DND-41 (cell line): ENCODE data around the gene ISG20L2.

Experiments
- ATAC-seq: fragments of 200-7000 bp; cut with Tn5 transposase; 3 replicates; pipeline ENCODE4 v1.9.1; 2021; ENCODE audit warnings: low read depth; ENCODE audit not compliant: insufficient read depth
- DNase-seq: peaks from one replicate; pipeline ENCODE4 v3.0.0-alpha.2; 2020
- H2AFZ ChIP-seq: 2 replicates; pipeline ENCODE4 v1.6.0; 2012; ENCODE audit warnings: low read depth, low read length
- H3K27ac ChIP-seq: 2 replicates; pipeline ENCODE4 v1.5.1; 2012; ENCODE audit warnings: low read length, inconsistent platforms
- H3K27me3 ChIP-seq: fragments of 200-600 bp; sonication (generic); 2 replicates; pipeline ENCODE4 v1.6.0; 2012; ENCODE audit warnings: low read length, mild to moderate bottlenecking, inconsistent platforms; ENCODE audit not compliant: insufficient read depth, poor library complexity
- H3K36me3 ChIP-seq: 2 replicates; pipeline ENCODE4 v1.5.1; 2012; ENCODE audit warnings: low read length, inconsistent platforms; ENCODE audit not compliant: insufficient read depth
- H3K4me1 ChIP-seq: 2 replicates; pipeline ENCODE4 v1.5.1; 2012; ENCODE audit warnings: mild to moderate bottlenecking, low read length; ENCODE audit not compliant: insufficient read depth
- H3K4me2 ChIP-seq: 2 replicates; pipeline ENCODE4 v1.6.0; 2012; ENCODE audit warnings: mild to moderate bottlenecking, moderate library complexity, low read length, inconsistent platforms; ENCODE audit not compliant: insufficient read depth
- H3K4me3 ChIP-seq, 2 experiments: fragments of 200-600 bp in 1 of 2; shearing (Covaris generic) in 1 of 2; 2 replicates each; pipeline ENCODE4 v1.5.1; 2012 to 2016; ENCODE audit warnings: inconsistent platforms in 2 of 2, low read length in 2 of 2, mild to moderate bottlenecking in 2 of 2, low read depth in 1 of 2, moderate library complexity in 1 of 2
- H3K79me2 ChIP-seq: 2 replicates; pipeline ENCODE4 v1.6.0; 2012; ENCODE audit warnings: low read length, inconsistent platforms; ENCODE audit not compliant: insufficient read depth
- H3K9ac ChIP-seq: 2 replicates; pipeline ENCODE4 v1.6.0; 2012; ENCODE audit warnings: low read depth, mild to moderate bottlenecking, inconsistent platforms, low read length, moderate library complexity
- H3K9me3 ChIP-seq: 2 replicates; pipeline ENCODE4 v1.5.1; 2012; ENCODE audit warnings: low read length, moderate library complexity, mild to moderate bottlenecking, inconsistent platforms; ENCODE audit not compliant: insufficient read depth, severe bottlenecking
- H4K20me1 ChIP-seq: 2 replicates; pipeline ENCODE4 v1.6.0; 2012; ENCODE audit warnings: low read length; ENCODE audit not compliant: insufficient read depth
- CTCF ChIP-seq: IDR thresholded peaks from 2 replicates; pipeline ENCODE4 v1.5.1; 2012; ENCODE audit warnings: borderline replicate concordance, low read length, moderate library complexity, mild to moderate bottlenecking; ENCODE audit not compliant: poor library complexity, severe bottlenecking; ENCODE audit errors: extremely low read depth
- EZH2 ChIP-seq: IDR thresholded peaks from 3 replicates; pipeline ENCODE4 v1.6.1; 2012; ENCODE audit warnings: borderline replicate concordance, low read depth, mild to moderate bottlenecking, moderate library complexity, low read length, inconsistent platforms; ENCODE audit not compliant: severe bottlenecking

Gene ISG20L2

GRCh38 chr1:156775799-156776198 is 47.2 kb upstream of the ISG20L2 start:
- Histone ChIP-seq H3K4me2 (no peak overlapping the region), H3K4me3 (no peak overlapping the region), H2AFZ (no peak overlapping the region), H3K36me3 (peaks cover 41% of the 10 kb centered on the region), H3K9ac (no peak overlapping the region), H3K79me2 (peaks cover 92% of the 10 kb centered on the region), H3K9me3 (no peaks in the 10 kb centered on the region), H4K20me1 (peaks cover 52% of the 10 kb centered on the region), H3K4me1 (peaks cover 24% of the 10 kb centered on the region), H3K27me3 (no peaks in the 10 kb centered on the region), H3K27ac (no peak overlapping the region)
- DNase-seq (no peak), ATAC-seq (no peak)
- TF ChIP-seq CTCF (no peak), EZH2 (no peak)

- H3K36me3 ChIP-seq: peaks cover 52% of the 10 kb centered on the region
- H3K4me2 ChIP-seq: no peak overlapping the region
- no peak for DNase-seq
- peaks cover 94% of the 10 kb centered on the region for H3K79me2 ChIP-seq
- no peak overlapping the region for H3K9ac ChIP-seq
- H3K4me1 ChIP-seq: peaks cover 44% of the 10 kb centered on the region
- H2AFZ ChIP-seq: no peak overlapping the region
- peaks cover 58% of the 10 kb centered on the region for H4K20me1 ChIP-seq
- H3K4me3 ChIP-seq: no peak overlapping the region
- H3K27me3 ChIP-seq: no peaks in the 10 kb centered on the region
- peak; percentile 50; the same call in 1 of the 3 replicates for ATAC-seq
- H3K9me3 ChIP-seq: no peaks in the 10 kb centered on the region
- H3K27ac ChIP-seq: no peak overlapping the region
- TF ChIP-seq CTCF: peak; percentile 20
- no peak for TF ChIP-seq EZH2
Measured at GRCh38 chr1:156773607-156774006, 45.0 kb upstream of the ISG20L2 start.

- Histone ChIP-seq H3K4me2 (peak overlapping the region; percentile 24; the same call in 1 of the 2 replicates), H3K36me3 (peaks cover 47% of the 10 kb centered on the region), H3K9ac (no peak overlapping the region), H3K4me3 (no peak overlapping the region), H3K9me3 (no peaks in the 10 kb centered on the region), H3K27ac (no peak overlapping the region), H3K4me1 (peaks cover 49% of the 10 kb centered on the region), H2AFZ (no peak overlapping the region), H3K27me3 (no peaks in the 10 kb centered on the region), H4K20me1 (peaks cover 60% of the 10 kb centered on the region), H3K79me2 (peaks cover 94% of the 10 kb centered on the region)
- no peak for TF ChIP-seq EZH2
- no peak for ATAC-seq
- DNase-seq: no peak
Measured at GRCh38 chr1:156772728-156773497, 44.3 kb upstream of the ISG20L2 start.

- H3K27ac ChIP-seq: no peak overlapping the region
- no peaks in the 10 kb centered on the region for H3K27me3 ChIP-seq
- H3K4me1 ChIP-seq: peaks cover 49% of the 10 kb centered on the region
- H3K9ac ChIP-seq: no peak overlapping the region
- TF ChIP-seq CTCF: peak; percentile 6
- no peak for TF ChIP-seq EZH2
- H3K36me3 ChIP-seq: peaks cover 47% of the 10 kb centered on the region
- H3K9me3 ChIP-seq: no peaks in the 10 kb centered on the region
- DNase-seq (no peak), ATAC-seq (no peak)
- H3K4me2 ChIP-seq: peak overlapping the region; percentile 33; the same call in 1 of the 2 replicates
- peaks cover 93% of the 10 kb centered on the region for H3K79me2 ChIP-seq
- peaks cover 57% of the 10 kb centered on the region for H4K20me1 ChIP-seq
- no peak overlapping the region for H2AFZ ChIP-seq
- no peak overlapping the region for H3K4me3 ChIP-seq
Measured at GRCh38 chr1:156772222-156772621, 43.7 kb upstream of the ISG20L2 start.
